Activated T-helper 1 cell treated with anti-CD3 and anti-CD28 coated beads, Interleukin-12 subunit alpha, Interleukin-12 subunit beta, Interleukin-2, Interleukin-4 antibody, amounts not matched to agents 30 ng/mL and 10 ng/mL and 1 ng/mL, durations not matched to agents 14 hours and 24 hours and 36 hours (primary cell): ENCODE results near the gene NHS. TPM values are rescaled to one million over a fixed set of nuclear protein-coding genes. Genes with fewer than 3 reads are reported as not detected.

Source experiments
- DNase-seq: peaks from one replicate; pipeline ENCODE4 v3.0.0; 2021; ENCODE audit warnings: low spot score
- H3K27ac Mint-ChIP-seq: one replicate; pipeline ENCODE4 v1.8.0; 2021; ENCODE audit warnings: mild to moderate bottlenecking, mixed read lengths
- H3K27me3 Mint-ChIP-seq: one replicate; pipeline ENCODE4 v1.8.0; 2022; ENCODE audit warnings: mild to moderate bottlenecking, moderate library complexity, mixed read lengths; ENCODE audit not compliant: insufficient read depth
- H3K36me3 Mint-ChIP-seq: one replicate; pipeline ENCODE4 v1.8.0; 2021; ENCODE audit warnings: low read depth, mixed read lengths
- H3K4me1 Mint-ChIP-seq: one replicate; pipeline ENCODE4 v1.8.0; 2021; ENCODE audit warnings: low read depth, mixed read lengths
- H3K4me3 Mint-ChIP-seq: one replicate; pipeline ENCODE4 v1.8.0; 2021; ENCODE audit warnings: mild to moderate bottlenecking, moderate library complexity, mixed read lengths
- H3K9me3 Mint-ChIP-seq: one replicate; pipeline ENCODE4 v1.8.0; 2021; ENCODE audit warnings: mixed read lengths
- intact Hi-C: fragments of 100-400 bp; cut with micrococcal nuclease; formaldehyde crosslinking; loops from one replicate; pipeline ENCODE4 v1.15.1; 2024
- total RNA-seq: library from RNA; stranded (reverse); gene quantifications from 2 replicates; pipeline ENCODE4 v1.2.3, GENCODE V29; 2022

The NHS gene
- total RNA-seq, 1 donor from 2014 or later, result 8.1 TPM

DNA sequence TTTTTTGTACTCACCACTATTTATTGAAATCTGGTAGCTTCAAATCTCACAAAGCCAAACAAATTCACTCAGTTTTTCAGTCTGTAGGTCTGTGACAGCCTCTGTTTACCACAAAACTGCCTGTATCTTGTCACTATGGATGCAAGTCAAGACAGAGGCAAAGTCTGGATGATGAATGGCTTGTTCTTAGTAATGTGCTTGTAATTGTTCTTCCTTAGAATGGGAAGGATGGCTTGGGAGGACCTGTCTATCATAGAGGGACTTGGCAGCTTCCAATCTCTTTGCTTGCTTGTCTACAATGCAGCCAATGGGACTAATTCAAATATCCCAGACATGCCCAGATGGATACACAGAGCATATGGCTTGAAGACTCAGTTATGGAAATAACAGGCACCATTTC, 221.1 kb downstream of the NHS start:
- no peaks in the 10 kb centered on the region for H3K9me3 Mint-ChIP-seq
- DNase-seq, result no peak
- H3K27me3 Mint-ChIP-seq, result peaks cover 6% of the 10 kb centered on the region
- H3K36me3 Mint-ChIP-seq, result no peaks in the 10 kb centered on the region
- intact Hi-C loops, result no loop called here
- no peak overlapping the region for H3K27ac Mint-ChIP-seq
- peaks cover 23% of the 10 kb centered on the region for H3K4me1 Mint-ChIP-seq
- H3K4me3 Mint-ChIP-seq, result no peak overlapping the region

DNA sequence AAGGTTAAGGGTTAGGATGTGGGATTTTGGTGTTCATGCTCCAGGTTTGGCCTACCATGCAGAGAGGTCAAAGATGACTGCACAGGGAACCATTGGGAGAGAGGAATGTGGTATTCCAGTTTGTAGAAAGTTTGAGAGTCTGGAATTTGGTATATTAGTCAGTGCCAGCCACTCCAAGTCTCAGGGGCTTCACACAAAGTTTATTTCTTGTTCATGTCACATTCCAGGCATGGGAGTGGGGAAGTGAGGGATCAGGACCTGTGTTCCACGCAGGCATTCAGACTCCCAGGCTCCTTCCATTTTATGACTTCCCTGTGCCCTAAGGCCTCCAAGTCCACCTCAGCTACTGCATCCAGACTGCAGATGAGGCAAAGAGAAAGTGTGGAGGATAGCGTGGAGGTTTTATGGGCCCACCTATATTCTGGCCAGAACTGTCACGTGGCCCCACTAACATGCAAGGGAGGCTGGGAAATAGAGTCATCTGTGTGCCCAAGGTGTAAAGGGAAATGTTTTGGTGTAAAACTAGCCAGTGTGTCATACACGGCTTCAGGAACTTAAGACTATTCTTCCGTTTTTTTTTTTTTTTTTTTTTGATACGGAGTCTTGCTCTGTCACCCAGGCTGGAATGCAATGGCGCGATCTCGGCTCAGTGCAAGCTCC, 221.7 kb downstream of the NHS start:
- DNase-seq, result no peak
- H3K4me1 Mint-ChIP-seq, result peaks cover 20% of the 10 kb centered on the region
- intact Hi-C loops, result no loop called here
- H3K27me3 Mint-ChIP-seq, result peaks cover 7% of the 10 kb centered on the region
- H3K9me3 Mint-ChIP-seq, result no peaks in the 10 kb centered on the region
- no peaks in the 10 kb centered on the region for H3K36me3 Mint-ChIP-seq
- no peak overlapping the region for H3K4me3 Mint-ChIP-seq
- H3K27ac Mint-ChIP-seq, result no peak overlapping the region

DNA sequence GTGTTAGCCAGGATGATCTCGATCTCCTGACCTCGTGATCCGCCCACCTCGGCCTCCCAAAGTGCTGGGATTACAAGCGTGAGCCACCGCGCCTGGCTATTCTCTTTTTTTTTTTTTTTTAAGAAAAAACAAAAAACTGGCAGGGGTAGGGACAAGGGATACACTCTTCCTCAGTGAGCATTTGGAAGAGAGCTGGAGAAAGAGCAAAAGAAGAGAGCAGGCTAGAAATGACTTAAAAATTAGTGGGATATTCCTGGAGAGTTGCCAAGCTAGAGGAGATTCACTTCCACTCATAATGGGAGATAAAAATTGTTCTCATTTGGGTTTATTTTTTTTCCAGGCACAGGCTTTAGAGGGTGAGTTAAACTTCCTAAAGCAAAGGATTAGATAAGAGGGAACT, 222.3 kb downstream of the NHS start:
- intact Hi-C loops, result no loop called here
- Mint-ChIP-seq H3K27me3 (peaks cover 9% of the 10 kb centered on the region), H3K4me3 (no peak overlapping the region), H3K9me3 (no peaks in the 10 kb centered on the region), H3K36me3 (no peaks in the 10 kb centered on the region), H3K27ac (no peak overlapping the region), H3K4me1 (peaks cover 13% of the 10 kb centered on the region)
- DNase-seq, result no peak

DNA sequence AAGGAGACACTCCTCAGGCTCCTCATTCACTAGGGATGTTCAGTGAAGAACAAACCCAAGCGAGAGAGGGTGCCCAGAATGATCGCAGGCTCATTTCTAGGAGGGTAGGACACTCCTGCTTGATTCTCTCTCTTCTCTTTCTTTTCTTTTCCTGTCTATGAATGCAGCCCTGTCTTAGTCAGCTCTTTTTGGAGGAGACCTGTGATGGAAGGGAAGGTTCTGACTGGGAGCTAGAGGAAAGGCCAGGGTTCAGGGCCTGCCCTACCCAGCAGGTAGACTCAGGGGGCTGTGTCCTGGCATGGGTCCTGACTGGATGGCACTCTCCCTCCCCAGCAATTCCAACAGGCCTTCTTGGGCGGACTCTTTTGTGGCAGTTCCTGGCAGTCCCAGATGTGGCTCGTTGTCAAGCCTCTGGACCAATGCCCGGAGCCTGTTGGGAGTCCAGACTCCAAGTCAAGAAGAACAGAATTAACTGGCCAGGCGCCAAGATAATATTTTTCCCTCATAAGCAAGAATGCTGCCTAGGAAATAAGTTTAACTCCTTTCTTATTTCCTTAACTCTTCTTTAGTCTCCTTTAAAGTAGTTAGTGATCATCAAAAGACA, 222.9 kb downstream of the NHS start:
- Mint-ChIP-seq H3K9me3 (no peaks in the 10 kb centered on the region), H3K4me3 (no peak overlapping the region), H3K27ac (no peak overlapping the region), H3K36me3 (no peaks in the 10 kb centered on the region), H3K27me3 (peaks cover 9% of the 10 kb centered on the region), H3K4me1 (peaks cover 10% of the 10 kb centered on the region)
- intact Hi-C loops, result no loop called here
- no peak for DNase-seq

DNA sequence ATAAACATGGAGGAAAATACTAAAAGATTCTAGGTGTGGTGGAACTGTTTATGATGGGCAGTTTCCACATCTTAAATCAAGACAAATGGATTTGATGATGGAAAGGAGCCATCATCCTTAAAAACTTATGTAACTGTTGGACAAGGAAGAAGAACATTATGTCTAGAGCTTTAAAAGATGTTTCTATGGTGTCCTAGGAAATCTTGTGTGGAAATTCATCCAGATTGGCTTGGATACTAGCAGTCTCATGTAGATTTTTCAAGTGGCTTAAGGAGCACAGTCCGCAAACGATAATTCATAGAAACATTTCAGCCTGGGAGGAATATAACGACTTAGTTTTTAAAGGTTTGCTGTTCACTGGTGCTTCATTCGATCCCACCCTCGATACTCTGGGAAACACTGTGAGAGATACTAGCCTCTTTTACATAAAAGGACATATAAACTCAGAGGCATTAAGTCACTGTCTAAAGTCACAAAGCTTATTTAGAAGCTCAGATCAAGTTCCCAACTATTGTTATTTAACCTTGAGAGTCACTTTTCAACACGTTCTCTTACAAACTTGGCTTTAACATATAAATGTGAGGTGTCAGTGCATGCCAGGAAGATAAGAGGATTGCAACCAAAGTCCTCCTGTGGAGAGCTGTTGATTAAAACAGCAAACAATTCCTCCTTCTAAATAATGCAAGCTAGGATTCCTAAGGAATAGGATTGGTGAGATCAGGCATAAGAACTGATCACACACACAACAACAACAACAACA, 226.6 kb downstream of the NHS start:
- H3K4me1 Mint-ChIP-seq, result no peaks in the 10 kb centered on the region
- H3K27ac Mint-ChIP-seq, result no peak overlapping the region
- no peaks in the 10 kb centered on the region for H3K9me3 Mint-ChIP-seq
- peaks cover 9% of the 10 kb centered on the region for H3K27me3 Mint-ChIP-seq
- DNase-seq, result no peak
- intact Hi-C loops, result no loop called here
- no peak overlapping the region for H3K4me3 Mint-ChIP-seq
- H3K36me3 Mint-ChIP-seq, result no peaks in the 10 kb centered on the region

DNA sequence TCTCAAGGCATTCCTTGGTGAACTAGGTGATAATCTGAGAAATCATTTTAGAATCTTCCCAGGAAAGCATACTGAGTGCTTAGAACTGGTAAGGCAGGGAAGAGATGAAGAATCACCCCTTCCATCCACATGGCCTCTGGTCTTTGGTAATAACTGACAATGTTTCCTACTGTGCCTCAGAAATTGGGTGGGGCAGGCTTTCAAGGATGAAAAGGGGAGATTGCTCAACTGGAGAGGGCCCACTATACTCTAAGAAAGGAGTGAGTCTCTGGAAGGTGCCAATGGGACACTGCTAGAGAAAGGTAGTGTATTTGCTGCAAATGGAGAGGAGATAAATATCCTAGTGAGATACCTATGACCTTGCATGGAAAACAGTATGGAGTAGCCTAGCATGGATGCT, 227.2 kb downstream of the NHS start:
- Mint-ChIP-seq H3K4me3 (no peak overlapping the region), H3K27me3 (peaks cover 9% of the 10 kb centered on the region), H3K9me3 (no peaks in the 10 kb centered on the region), H3K27ac (no peak overlapping the region), H3K36me3 (no peaks in the 10 kb centered on the region), H3K4me1 (no peaks in the 10 kb centered on the region)
- intact Hi-C loops, result no loop called here
- no peak for DNase-seq

DNA sequence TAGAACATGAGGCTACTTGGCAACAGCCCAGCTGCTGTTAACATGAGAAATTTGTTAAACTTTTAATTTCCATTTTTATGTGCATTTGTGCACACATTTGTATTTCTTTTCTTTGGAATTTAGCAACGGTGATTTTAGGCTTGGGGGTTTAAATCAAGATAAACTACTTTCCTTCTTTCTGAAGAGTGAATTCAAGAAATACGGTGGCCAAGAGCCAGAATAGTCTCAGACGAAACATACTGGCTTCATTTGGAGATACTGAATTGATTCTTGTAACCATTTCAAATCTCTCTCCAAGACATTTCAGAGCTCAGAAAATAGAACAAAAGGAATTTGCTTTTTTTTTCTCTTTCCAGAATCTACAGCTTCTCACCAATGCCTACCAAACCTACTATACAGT, 228.2 kb downstream of the NHS start:
- Mint-ChIP-seq H3K27ac (no peak overlapping the region), H3K4me1 (no peaks in the 10 kb centered on the region), H3K27me3 (peaks cover 9% of the 10 kb centered on the region), H3K36me3 (no peaks in the 10 kb centered on the region), H3K4me3 (no peak overlapping the region), H3K9me3 (no peaks in the 10 kb centered on the region)
- intact Hi-C loops, result no loop called here
- no peak for DNase-seq

DNA sequence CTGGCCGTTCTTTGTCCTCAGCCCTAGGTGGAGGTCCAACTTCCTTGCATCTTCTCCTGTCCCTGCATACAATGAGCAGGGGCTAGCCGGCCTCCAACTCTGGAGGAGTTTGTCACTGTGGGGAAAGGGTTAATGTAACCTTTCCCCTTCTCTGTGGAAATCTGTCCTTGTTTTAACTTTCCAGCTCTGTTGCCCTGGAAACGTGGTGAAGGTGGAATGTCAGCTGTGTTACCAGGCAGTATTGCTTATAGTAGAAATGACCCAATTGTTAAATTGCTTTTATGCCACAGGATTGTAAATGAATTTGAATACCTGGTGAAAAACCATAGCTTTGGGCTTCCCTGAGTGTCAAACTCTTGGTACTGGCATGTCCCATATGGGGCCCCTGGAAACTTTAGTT, 230.7 kb downstream of the NHS start:
- H3K4me1 Mint-ChIP-seq, result no peaks in the 10 kb centered on the region
- DNase-seq, result no peak
- H3K27me3 Mint-ChIP-seq, result peaks cover 6% of the 10 kb centered on the region
- H3K4me3 Mint-ChIP-seq, result no peak overlapping the region
- H3K27ac Mint-ChIP-seq, result no peak overlapping the region
- no peaks in the 10 kb centered on the region for H3K9me3 Mint-ChIP-seq
- intact Hi-C loops, result no loop called here
- no peaks in the 10 kb centered on the region for H3K36me3 Mint-ChIP-seq

GRCh38 chrX:17606231-17606630, 231.2 kb downstream of the NHS start:
- H3K27ac Mint-ChIP-seq, result no peak overlapping the region
- no peaks in the 10 kb centered on the region for H3K36me3 Mint-ChIP-seq
- no peaks in the 10 kb centered on the region for H3K4me1 Mint-ChIP-seq
- no peaks in the 10 kb centered on the region for H3K9me3 Mint-ChIP-seq
- intact Hi-C loops, result no loop called here
- H3K4me3 Mint-ChIP-seq, result no peak overlapping the region
- DNase-seq, result no peak
- peaks cover 2% of the 10 kb centered on the region for H3K27me3 Mint-ChIP-seq

- Mint-ChIP-seq H3K27ac (no peak overlapping the region), H3K36me3 (no peaks in the 10 kb centered on the region), H3K27me3 (peaks cover 7% of the 10 kb centered on the region), H3K4me1 (peaks cover 4% of the 10 kb centered on the region), H3K9me3 (no peaks in the 10 kb centered on the region), H3K4me3 (no peak overlapping the region)
- DNase-seq, result no peak
- intact Hi-C loops, result no loop called here
Measured at GRCh38 chrX:17608888-17609287, 233.9 kb downstream of the NHS start.

GRCh38 chrX:17610788-17611187, 235.8 kb downstream of the NHS start:
- DNase-seq, result no peak
- Mint-ChIP-seq H3K27ac (no peak overlapping the region), H3K9me3 (no peaks in the 10 kb centered on the region), H3K36me3 (no peaks in the 10 kb centered on the region), H3K4me1 (peaks cover 14% of the 10 kb centered on the region), H3K4me3 (no peak overlapping the region), H3K27me3 (peaks cover 7% of the 10 kb centered on the region)
- intact Hi-C loops, result no loop called here

GRCh38 chrX:17613979-17614588, 239.1 kb downstream of the NHS start:
- Mint-ChIP-seq H3K27me3 (peaks cover 7% of the 10 kb centered on the region), H3K27ac (no peak overlapping the region), H3K4me3 (no peak overlapping the region), H3K9me3 (no peaks in the 10 kb centered on the region), H3K4me1 (peaks cover 14% of the 10 kb centered on the region), H3K36me3 (no peaks in the 10 kb centered on the region)
- no peak for DNase-seq
- intact Hi-C loops, result no loop called here

GRCh38 chrX:17616936-17617335, 241.9 kb downstream of the NHS start:
- intact Hi-C loops, result no loop called here
- Mint-ChIP-seq H3K4me1 (peaks cover 14% of the 10 kb centered on the region), H3K4me3 (no peak overlapping the region), H3K36me3 (no peaks in the 10 kb centered on the region), H3K27me3 (peaks cover 7% of the 10 kb centered on the region), H3K27ac (no peak overlapping the region), H3K9me3 (no peaks in the 10 kb centered on the region)
- no peak for DNase-seq
